Measurements from ENCODE around the gene INAVA.

The INAVA gene

DNA sequence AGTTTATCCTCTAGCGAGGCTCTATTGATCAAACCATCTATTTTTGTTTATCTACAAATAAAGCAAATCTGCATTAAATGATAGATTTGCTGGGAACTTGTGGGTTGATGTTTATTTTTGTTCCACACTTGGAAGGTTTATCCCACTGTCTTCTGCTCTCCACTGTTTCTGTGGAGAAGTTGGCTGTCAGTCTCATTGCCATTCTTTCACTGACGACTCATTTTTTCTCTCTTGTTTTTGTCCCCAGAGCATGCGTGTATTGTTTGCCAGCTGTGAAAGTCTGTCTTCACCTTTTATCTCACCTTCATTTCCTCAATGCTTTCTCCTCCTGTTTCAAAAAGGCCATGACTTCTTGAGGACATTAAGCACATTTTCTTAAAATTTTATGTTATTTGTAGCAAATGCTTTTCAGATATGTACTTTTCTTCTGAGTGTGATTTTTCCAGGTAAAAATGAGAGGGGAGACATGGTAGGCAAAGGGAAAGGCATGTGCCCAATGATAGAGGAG, 52.4 kb downstream of the INAVA start:
- DNase-seq (ENCODE audit: low spot score) = no peak
- Histone ChIP-seq H3K4me3 (no peak overlapping the region), H3K27ac (no peak overlapping the region)
- TF ChIP-seq, protein P1, sequence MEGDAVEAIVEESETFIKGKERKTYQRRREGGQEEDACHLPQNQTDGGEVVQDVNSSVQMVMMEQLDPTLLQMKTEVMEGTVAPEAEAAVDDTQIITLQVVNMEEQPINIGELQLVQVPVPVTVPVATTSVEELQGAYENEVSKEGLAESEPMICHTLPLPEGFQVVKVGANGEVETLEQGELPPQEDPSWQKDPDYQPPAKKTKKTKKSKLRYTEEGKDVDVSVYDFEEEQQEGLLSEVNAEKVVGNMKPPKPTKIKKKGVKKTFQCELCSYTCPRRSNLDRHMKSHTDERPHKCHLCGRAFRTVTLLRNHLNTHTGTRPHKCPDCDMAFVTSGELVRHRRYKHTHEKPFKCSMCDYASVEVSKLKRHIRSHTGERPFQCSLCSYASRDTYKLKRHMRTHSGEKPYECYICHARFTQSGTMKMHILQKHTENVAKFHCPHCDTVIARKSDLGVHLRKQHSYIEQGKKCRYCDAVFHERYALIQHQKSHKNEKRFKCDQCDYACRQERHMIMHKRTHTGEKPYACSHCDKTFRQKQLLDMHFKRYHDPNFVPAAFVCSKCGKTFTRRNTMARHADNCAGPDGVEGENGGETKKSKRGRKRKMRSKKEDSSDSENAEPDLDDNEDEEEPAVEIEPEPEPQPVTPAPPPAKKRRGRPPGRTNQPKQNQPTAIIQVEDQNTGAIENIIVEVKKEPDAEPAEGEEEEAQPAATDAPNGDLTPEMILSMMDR (IDR thresholded peaks at IDR 0.05) = no peak

DNA sequence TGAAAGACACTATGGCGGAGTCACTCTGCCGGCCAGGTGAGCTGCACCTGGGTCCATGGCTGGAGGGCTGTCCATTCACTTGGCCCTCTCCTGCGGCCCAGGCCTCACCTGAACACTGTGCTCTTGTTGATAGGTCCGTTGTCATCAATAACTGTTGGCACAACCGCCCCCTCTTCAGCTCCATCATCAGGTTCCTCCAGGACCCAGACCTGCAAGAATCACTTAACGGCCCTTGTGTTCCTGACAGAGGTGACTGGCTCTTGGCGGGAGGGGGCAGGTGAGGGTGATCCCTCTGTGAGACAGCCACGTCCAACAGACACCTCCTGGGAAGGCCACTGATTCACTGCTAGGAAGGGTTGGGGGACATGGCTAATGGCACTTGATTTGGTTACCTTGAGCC, 54.9 kb downstream of the INAVA start:
- no peak overlapping the region for H3K4me3 ChIP-seq
- H3K27ac ChIP-seq = no peak overlapping the region
- TF ChIP-seq, protein P1 (IDR thresholded peaks at IDR 0.05) = no peak
- peak; percentile 35 for DNase-seq (ENCODE audit: low spot score)

GRCh38 chr1:200951016-200951415, 56.3 kb downstream of the INAVA start:
- TF ChIP-seq, protein P1 (IDR thresholded peaks at IDR 0.05) = no peak
- H3K4me3 ChIP-seq = no peak overlapping the region
- DNase-seq (ENCODE audit: low spot score) = peak; percentile 1
- H3K27ac ChIP-seq = no peak overlapping the region

- TF ChIP-seq, protein P1 (IDR thresholded peaks at IDR 0.05) = no peak
- Histone ChIP-seq H3K4me3 (no peak overlapping the region), H3K27ac (no peak overlapping the region)
- DNase-seq (ENCODE audit: low spot score) = no peak
Measured at GRCh38 chr1:200954434-200954833, 59.7 kb downstream of the INAVA start.

DNA sequence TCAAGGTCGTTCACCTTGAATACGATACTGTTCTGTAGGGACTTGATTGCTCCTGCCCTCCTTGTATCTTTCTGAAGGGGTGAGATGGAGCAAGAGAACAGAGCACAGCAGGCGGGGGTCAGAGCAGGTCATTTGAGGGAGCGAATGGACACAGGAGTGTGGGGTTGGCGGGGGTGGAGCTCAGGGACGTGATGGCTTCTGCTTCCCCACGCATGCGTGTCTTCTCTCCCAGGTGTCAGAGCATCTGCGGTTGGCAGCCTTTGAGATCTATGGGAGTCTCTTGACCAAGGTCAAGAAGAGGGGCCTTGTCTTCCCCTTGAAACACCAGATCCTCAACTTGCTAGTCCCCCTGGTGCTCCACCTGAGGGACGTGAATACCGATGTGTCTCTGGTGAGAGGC, 63.9 kb downstream of the INAVA start:
- no peak overlapping the region for H3K4me3 ChIP-seq
- no peak overlapping the region for H3K27ac ChIP-seq
- TF ChIP-seq, protein P1 (IDR thresholded peaks at IDR 0.05) = no peak
- peak; percentile 11 for DNase-seq (ENCODE audit: low spot score)

DNA sequence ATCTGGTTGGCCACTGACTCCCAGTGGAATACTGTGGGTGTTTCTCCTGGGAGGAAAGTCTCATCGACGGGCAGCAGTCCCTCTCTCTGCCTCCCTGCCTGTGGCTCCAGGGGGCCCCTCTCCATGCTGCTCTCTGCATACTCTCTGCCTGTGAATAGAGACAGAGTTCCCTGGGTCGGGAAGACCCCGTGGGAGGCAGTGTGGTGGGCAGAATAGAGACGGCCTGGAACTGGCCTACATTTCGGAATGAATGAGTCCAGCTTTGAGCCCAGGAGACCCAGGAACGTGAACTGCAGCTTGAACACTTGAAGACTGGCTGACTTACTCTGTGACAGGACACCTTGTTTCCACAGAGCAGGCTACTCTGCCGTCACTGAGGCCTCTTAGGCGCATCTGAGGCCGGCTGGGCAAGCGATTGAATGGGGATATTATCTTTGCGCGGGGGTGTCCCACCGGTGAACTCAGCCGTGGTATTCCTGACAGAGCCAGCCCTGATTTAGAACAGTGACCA, 64.8 kb downstream of the INAVA start:
- Histone ChIP-seq H3K27ac (no peak overlapping the region), H3K4me3 (no peak overlapping the region)
- TF ChIP-seq, protein P1 (IDR thresholded peaks at IDR 0.05) = no peak
- DNase-seq (ENCODE audit: low spot score) = peak; percentile 50

- no peak overlapping the region for H3K4me3 ChIP-seq
- peak; percentile 28 for DNase-seq (ENCODE audit: low spot score)
- H3K27ac ChIP-seq = no peak overlapping the region
- TF ChIP-seq, protein P1 (IDR thresholded peaks at IDR 0.05) = no peak
Measured at GRCh38 chr1:200960236-200960947, 65.7 kb downstream of the INAVA start.
